Mesendoderm (in vitro differentiated cells): ENCODE data around the gene CAB39L.

Experiments used
- DNase-seq: peaks from one replicate; pipeline ENCODE4 v3.0.0; 2013
- H2AK5ac ChIP-seq: 2 replicates; pipeline ENCODE4 v1.6.1; 2013; ENCODE audit warnings: low read length, inconsistent platforms
- H2BK120ac ChIP-seq: 2 replicates; pipeline ENCODE4 v1.6.1; 2013; ENCODE audit warnings: low read depth, mild to moderate bottlenecking, low read length, moderate library complexity, mixed read lengths
- H2BK15ac ChIP-seq: replicated peaks from 2 replicates; pipeline ENCODE4 v1.6.1; 2013; ENCODE audit warnings: low read depth, mild to moderate bottlenecking, moderate library complexity
- H2BK5ac ChIP-seq: 2 replicates; pipeline ENCODE4 v1.6.1; 2013; ENCODE audit warnings: low read length, inconsistent platforms
- H3K18ac ChIP-seq: 2 replicates; pipeline ENCODE4 v1.6.1; 2013; ENCODE audit warnings: mild to moderate bottlenecking, low read length, mixed read lengths
- H3K23ac ChIP-seq: one replicate; pipeline ENCODE4 v1.6.1; 2013; ENCODE audit warnings: low read length
- H3K27ac ChIP-seq: 2 replicates; pipeline ENCODE4 v1.5.1; 2013; ENCODE audit warnings: low read depth, mild to moderate bottlenecking, inconsistent platforms, low read length, moderate library complexity
- H3K27me3 ChIP-seq: 2 replicates; pipeline ENCODE4 v1.6.1; 2013; ENCODE audit warnings: low read length, control low read depth, mild to moderate bottlenecking, inconsistent platforms; ENCODE audit not compliant: insufficient read depth, poor library complexity
- H3K36me3 ChIP-seq: 2 replicates; pipeline ENCODE4 v1.6.1; 2013; ENCODE audit warnings: low read length, inconsistent platforms; ENCODE audit not compliant: control insufficient read depth, insufficient read depth
- H3K4ac ChIP-seq: one replicate; pipeline ENCODE4 v1.6.1; 2013; ENCODE audit warnings: low read depth, mild to moderate bottlenecking, low read length, moderate library complexity
- H3K4me1 ChIP-seq: 2 replicates; pipeline ENCODE4 v1.6.1; 2013; ENCODE audit warnings: low read depth, low read length, inconsistent platforms; ENCODE audit not compliant: control insufficient read depth
- H3K4me2 ChIP-seq: 2 replicates; pipeline ENCODE4 v1.6.1; 2013; ENCODE audit warnings: low read length
- H3K4me3 ChIP-seq: 2 replicates; pipeline ENCODE4 v1.5.1; 2013; ENCODE audit warnings: mild to moderate bottlenecking, low read length
- H3K56ac ChIP-seq: one replicate; pipeline ENCODE4 v1.6.1; 2013; ENCODE audit warnings: low read length
- H3K79me1 ChIP-seq: 2 replicates; pipeline ENCODE4 v1.6.1; 2013; ENCODE audit warnings: low read length, inconsistent platforms
- H3K79me2 ChIP-seq: 2 replicates; pipeline ENCODE4 v1.6.1; 2013; ENCODE audit warnings: mild to moderate bottlenecking, low read length; ENCODE audit not compliant: control insufficient read depth, insufficient read depth
- H3K9ac ChIP-seq: 2 replicates; pipeline ENCODE4 v1.6.1; 2013; ENCODE audit warnings: low read length, inconsistent platforms
- H4K5ac ChIP-seq: one replicate; pipeline ENCODE4 v1.6.1; 2013; ENCODE audit warnings: low read length
- H4K8ac ChIP-seq: one replicate; pipeline ENCODE4 v1.6.1; 2013; ENCODE audit warnings: low read depth, mild to moderate bottlenecking, control low read depth, low read length, moderate library complexity
- WGBS: extraction: QIAGEN DNeasy Blood & Tissue Kit; methylation state at CpG from one replicate; pipeline ENCODE4 v1.1.7; 2013; ENCODE audit warnings: low lambda C conversion rate, missing lambda C conversion rate; ENCODE audit not compliant: insufficient coverage; ENCODE audit errors: extremely low coverage; 5-methylcytosine and 5-hydroxymethylcytosine counted together

CAB39L gene

GRCh38 chr13:49319551-49319950 is 124.3 kb downstream of the CAB39L start:
- no peak for DNase-seq
- no peak overlapping the region for H3K18ac ChIP-seq
- H4K5ac ChIP-seq, result no peak overlapping the region
- no peak overlapping the region for H2BK120ac ChIP-seq
- no peaks in the 10 kb centered on the region for H3K36me3 ChIP-seq
- H4K8ac ChIP-seq, result no peak overlapping the region
- H3K4me1 ChIP-seq, result no peaks in the 10 kb centered on the region
- no peak overlapping the region for H3K23ac ChIP-seq
- H2AK5ac ChIP-seq, result no peak overlapping the region
- H3K79me2 ChIP-seq, result no peaks in the 10 kb centered on the region
- H3K56ac ChIP-seq, result no peak overlapping the region
- no peak overlapping the region for H3K4me2 ChIP-seq
- no peak overlapping the region for H3K27ac ChIP-seq
- H3K9ac ChIP-seq, result no peak overlapping the region
- no peak overlapping the region for H2BK5ac ChIP-seq
- no peaks in the 10 kb centered on the region for H3K79me1 ChIP-seq
- no peaks in the 10 kb centered on the region for H3K27me3 ChIP-seq
- no peak overlapping the region for H2BK15ac ChIP-seq
- no peak overlapping the region for H3K4ac ChIP-seq
- H3K4me3 ChIP-seq, result no peak overlapping the region

- no CpG with 5 or more reads among the region's 5 CpGs for WGBS
- H2BK120ac ChIP-seq, result no peak overlapping the region
- no peak overlapping the region for H3K27ac ChIP-seq
Measured at GRCh38 chr13:49315756-49316482, 127.9 kb downstream of the CAB39L start.

GRCh38 chr13:49315036-49315565 is 128.8 kb downstream of the CAB39L start:
- Histone ChIP-seq H2BK15ac (no peak overlapping the region), H3K4ac (no peak overlapping the region), H2AK5ac (no peak overlapping the region), H3K4me3 (no peak overlapping the region), H4K5ac (no peak overlapping the region), H3K4me2 (no peak overlapping the region), H3K56ac (no peak overlapping the region), H3K4me1 (no peaks in the 10 kb centered on the region), H3K27me3 (no peaks in the 10 kb centered on the region), H3K23ac (no peak overlapping the region), H4K8ac (no peak overlapping the region), H3K18ac (no peak overlapping the region), H3K79me2 (no peaks in the 10 kb centered on the region), H3K27ac (no peak overlapping the region), H3K79me1 (no peaks in the 10 kb centered on the region), H2BK120ac (no peak overlapping the region), H3K9ac (no peak overlapping the region), H3K36me3 (no peaks in the 10 kb centered on the region), H2BK5ac (no peak overlapping the region)
- no peak for DNase-seq
- WGBS, result no CpG with 5 or more reads among the region's 3 CpGs

More at GRCh38 chr13:49315756-49316482, 127.9 kb downstream of the CAB39L start:
- H3K27me3 ChIP-seq, result no peaks in the 10 kb centered on the region
- DNase-seq, result no peak
- H3K9ac ChIP-seq, result no peak overlapping the region
- no peak overlapping the region for H3K4me2 ChIP-seq
- H3K79me1 ChIP-seq, result no peaks in the 10 kb centered on the region
- H3K79me2 ChIP-seq, result no peaks in the 10 kb centered on the region
- H3K4me3 ChIP-seq, result no peak overlapping the region
- no peaks in the 10 kb centered on the region for H3K36me3 ChIP-seq
- H3K4ac ChIP-seq, result no peak overlapping the region
- no peak overlapping the region for H3K56ac ChIP-seq
- no peak overlapping the region for H2BK15ac ChIP-seq
- no peaks in the 10 kb centered on the region for H3K4me1 ChIP-seq
- H3K23ac ChIP-seq, result no peak overlapping the region
- H4K5ac ChIP-seq, result no peak overlapping the region
- no peak overlapping the region for H2AK5ac ChIP-seq
- no peak overlapping the region for H4K8ac ChIP-seq
- H2BK5ac ChIP-seq, result no peak overlapping the region
- H3K18ac ChIP-seq, result no peak overlapping the region

GRCh38 chr13:49314344-49314882 is 129.5 kb downstream of the CAB39L start:
- no peak overlapping the region for H3K9ac ChIP-seq
- H4K8ac ChIP-seq, result no peak overlapping the region
- H3K23ac ChIP-seq, result no peak overlapping the region
- no CpG with 5 or more reads among the region's 6 CpGs for WGBS
- H3K4me3 ChIP-seq, result no peak overlapping the region
- H3K18ac ChIP-seq, result no peak overlapping the region
- no peaks in the 10 kb centered on the region for H3K79me2 ChIP-seq
- no peak overlapping the region for H2AK5ac ChIP-seq
- H3K4me2 ChIP-seq, result no peak overlapping the region
- H3K79me1 ChIP-seq, result no peaks in the 10 kb centered on the region
- no peak overlapping the region for H4K5ac ChIP-seq
- H2BK5ac ChIP-seq, result no peak overlapping the region
- no peak overlapping the region for H3K27ac ChIP-seq
- no peaks in the 10 kb centered on the region for H3K36me3 ChIP-seq
- no peak overlapping the region for H3K4ac ChIP-seq
- no peak overlapping the region for H2BK120ac ChIP-seq
- H3K4me1 ChIP-seq, result no peaks in the 10 kb centered on the region
- no peak overlapping the region for H2BK15ac ChIP-seq
- H3K56ac ChIP-seq, result no peak overlapping the region
- H3K27me3 ChIP-seq, result no peaks in the 10 kb centered on the region
- DNase-seq, result no peak

GRCh38 chr13:49311816-49312215 is 132.0 kb downstream of the CAB39L start:
- Histone ChIP-seq H4K8ac (no peak overlapping the region), H3K79me2 (no peaks in the 10 kb centered on the region), H3K36me3 (no peaks in the 10 kb centered on the region), H3K18ac (no peak overlapping the region), H3K56ac (no peak overlapping the region), H3K4ac (no peak overlapping the region), H2BK120ac (no peak overlapping the region), H3K27me3 (no peaks in the 10 kb centered on the region), H4K5ac (no peak overlapping the region), H3K79me1 (no peaks in the 10 kb centered on the region), H2BK5ac (no peak overlapping the region), H3K4me2 (no peak overlapping the region), H3K4me1 (no peaks in the 10 kb centered on the region), H3K23ac (no peak overlapping the region), H2BK15ac (no peak overlapping the region), H3K4me3 (no peak overlapping the region), H2AK5ac (no peak overlapping the region), H3K27ac (no peak overlapping the region), H3K9ac (no peak overlapping the region)
- DNase-seq, result no peak
- WGBS, result no CpG with 5 or more reads among the region's 6 CpGs
